Measurements from ENCODE around the gene SEPTIN5.
"Not testable (repeated sequence)": the region's sequence is repeated elsewhere in the genome, so short reads cannot be mapped to it uniquely, and the experiment has no call there.

SEPTIN5 gene

GRCh38 chr22:19680911-19681862 is 33.1 kb upstream of the SEPTIN5 start:
- no peak for DNase-seq (ENCODE audit: low spot score)

GRCh38 chr22:19681863-19682245 is 32.4 kb upstream of the SEPTIN5 start:
- no peak for DNase-seq (ENCODE audit: low spot score)

- DNase-seq (ENCODE audit: low spot score): no peak
Measured at GRCh38 chr22:19686946-19687345, 27.4 kb upstream of the SEPTIN5 start.

GRCh38 chr22:19687561-19688300 is 26.6 kb upstream of the SEPTIN5 start:
- DNase-seq (ENCODE audit: low spot score): no peak

GRCh38 chr22:19688301-19689290 is 25.7 kb upstream of the SEPTIN5 start:
- DNase-seq (ENCODE audit: low spot score): no peak

- no peak for DNase-seq (ENCODE audit: low spot score)
Measured at GRCh38 chr22:19689408-19689807, 24.9 kb upstream of the SEPTIN5 start.

GRCh38 chr22:19691007-19691720 is 23.1 kb upstream of the SEPTIN5 start:
- DNase-seq (ENCODE audit: low spot score): no peak

- peak; percentile 74 for DNase-seq (ENCODE audit: low spot score)
Measured at GRCh38 chr22:19691721-19692341, 22.5 kb upstream of the SEPTIN5 start.

- DNase-seq (ENCODE audit: low spot score): no peak
Measured at GRCh38 chr22:19693581-19693980, 20.7 kb upstream of the SEPTIN5 start.

- DNase-seq (ENCODE audit: low spot score): no peak
Measured at GRCh38 chr22:19693981-19694670, 20.2 kb upstream of the SEPTIN5 start.

- DNase-seq (ENCODE audit: low spot score): no peak
Measured at GRCh38 chr22:19694696-19695095, 19.6 kb upstream of the SEPTIN5 start.

- DNase-seq (ENCODE audit: low spot score): no peak
Measured at GRCh38 chr22:19696504-19697276, 17.6 kb upstream of the SEPTIN5 start.

- not testable (repeated sequence) for DNase-seq (ENCODE audit: low spot score)
Measured at GRCh38 chr22:19697871-19698270, 16.4 kb upstream of the SEPTIN5 start.

GRCh38 chr22:19700790-19701419 is 13.4 kb upstream of the SEPTIN5 start:
- peak; percentile 7 for DNase-seq (ENCODE audit: low spot score)

GRCh38 chr22:19701420-19702145 is 12.7 kb upstream of the SEPTIN5 start:
- DNase-seq (ENCODE audit: low spot score): peak; percentile 18

- no peak for DNase-seq (ENCODE audit: low spot score)
Measured at GRCh38 chr22:19703869-19704268, 10.4 kb upstream of the SEPTIN5 start.

GRCh38 chr22:19704355-19705015 is 9.8 kb upstream of the SEPTIN5 start:
- DNase-seq (ENCODE audit: low spot score): no peak

All from ecto neural progenitor cell (in vitro differentiated cells).